ENCODE data around the gene EIF2B5. TPM values are rescaled to one million over a fixed set of nuclear protein-coding genes. Genes with fewer than 3 reads are reported as not detected.

EIF2B5 gene
- polyA plus RNA-seq, 1 donor (not counting 4 experiments of a cell fraction or from before 2014, with no cell fraction given) = 37.9 TPM

DNA sequence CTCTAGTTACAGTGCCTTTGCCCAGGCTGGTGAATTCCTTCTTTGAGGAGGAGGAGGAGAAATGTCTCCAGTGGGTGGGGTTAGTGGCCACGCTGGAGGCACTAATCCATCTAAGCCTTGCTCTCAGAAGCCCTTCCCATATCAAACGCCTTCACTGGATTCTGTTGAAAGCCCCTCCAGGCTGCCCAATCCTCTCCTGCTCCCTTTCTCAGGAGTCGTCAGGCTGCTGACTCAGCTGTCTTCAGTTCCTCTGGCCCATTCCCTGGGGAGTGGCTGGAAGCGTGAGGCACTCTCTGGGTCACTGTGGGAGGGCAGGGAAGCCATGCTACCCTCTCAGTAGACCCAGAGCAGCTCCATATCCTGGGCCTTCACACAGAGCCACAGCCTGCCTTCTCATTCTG, 42.2 kb downstream of the EIF2B5 start:
- Histone ChIP-seq H3K36me3 (ENCODE audit: control insufficient read depth in 2 of 2, extremely low read depth in 1 of 2, insufficient read depth in 2 of 2, low read length in 2 of 2) (peaks cover 46 to 51% of the 10 kb centered on the region in 2 experiments), H3K79me2 (ENCODE audit: control insufficient read depth, insufficient read depth, low read length) (peaks cover 44% of the 10 kb centered on the region), H3K9ac (ENCODE audit: control insufficient read depth, extremely low read depth, insufficient read depth, low read length) (peak overlapping the region; percentile 19), H3K4me1 (ENCODE audit: control insufficient read depth, extremely low read depth, insufficient read depth, low read length) (peaks cover 29% of the 10 kb centered on the region), H3K9me3 (ENCODE audit: control insufficient read depth, low read depth, low read length) (no peaks in the 10 kb centered on the region), H3K4me3 (ENCODE audit: control insufficient read depth in 2 of 3, extremely low read depth in 1 of 3, insufficient read depth in 2 of 3, low read depth in 1 of 3, low read length in 3 of 3) (peak overlapping the region in 2 of 3 experiments; percentile 21 to 91), H3K27ac (ENCODE audit: control insufficient read depth, insufficient read depth, low read length) (no peak overlapping the region), H3K9me1 (ENCODE audit: control insufficient read depth, extremely low read depth, insufficient read depth, low read length) (no peaks in the 10 kb centered on the region), H2AFZ (ENCODE audit: control insufficient read depth, low read length) (no peak overlapping the region), H3K27me3 (ENCODE audit: control insufficient read depth, extremely low read depth, insufficient read depth, low read length) (no peaks in the 10 kb centered on the region), H4K20me1 (ENCODE audit: control insufficient read depth, extremely low read depth, insufficient read depth, low read length) (no peaks in the 10 kb centered on the region), H3K4me2 (ENCODE audit: control insufficient read depth, extremely low read depth, insufficient read depth, low read depth, low read length) (peak overlapping the region; percentile 98)
- FAIRE-seq (no peak), DNase-seq (ENCODE audit: low read depth, low spot score) (no peak)
- TF ChIP-seq, protein P1, sequence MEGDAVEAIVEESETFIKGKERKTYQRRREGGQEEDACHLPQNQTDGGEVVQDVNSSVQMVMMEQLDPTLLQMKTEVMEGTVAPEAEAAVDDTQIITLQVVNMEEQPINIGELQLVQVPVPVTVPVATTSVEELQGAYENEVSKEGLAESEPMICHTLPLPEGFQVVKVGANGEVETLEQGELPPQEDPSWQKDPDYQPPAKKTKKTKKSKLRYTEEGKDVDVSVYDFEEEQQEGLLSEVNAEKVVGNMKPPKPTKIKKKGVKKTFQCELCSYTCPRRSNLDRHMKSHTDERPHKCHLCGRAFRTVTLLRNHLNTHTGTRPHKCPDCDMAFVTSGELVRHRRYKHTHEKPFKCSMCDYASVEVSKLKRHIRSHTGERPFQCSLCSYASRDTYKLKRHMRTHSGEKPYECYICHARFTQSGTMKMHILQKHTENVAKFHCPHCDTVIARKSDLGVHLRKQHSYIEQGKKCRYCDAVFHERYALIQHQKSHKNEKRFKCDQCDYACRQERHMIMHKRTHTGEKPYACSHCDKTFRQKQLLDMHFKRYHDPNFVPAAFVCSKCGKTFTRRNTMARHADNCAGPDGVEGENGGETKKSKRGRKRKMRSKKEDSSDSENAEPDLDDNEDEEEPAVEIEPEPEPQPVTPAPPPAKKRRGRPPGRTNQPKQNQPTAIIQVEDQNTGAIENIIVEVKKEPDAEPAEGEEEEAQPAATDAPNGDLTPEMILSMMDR (optimal IDR thresholded peaks at IDR 0.05 in 1 of 3, IDR thresholded peaks at IDR 0.05 in 1 of 3, conservative IDR thresholded peaks at IDR 0.05 in 1 of 3; ENCODE audit: extremely low read depth in 1 of 3, insufficient read depth in 2 of 3, low read length in 3 of 3) = no peak
- no peak for TF ChIP-seq EZH2 (IDR thresholded peaks at IDR 0.05; ENCODE audit: low read length)
- dilution Hi-C loops (cut with MboI; ENCODE audit: extremely low pct_ligation_motif_present, low sequenced_read_pairs) = no loop called here

DNA sequence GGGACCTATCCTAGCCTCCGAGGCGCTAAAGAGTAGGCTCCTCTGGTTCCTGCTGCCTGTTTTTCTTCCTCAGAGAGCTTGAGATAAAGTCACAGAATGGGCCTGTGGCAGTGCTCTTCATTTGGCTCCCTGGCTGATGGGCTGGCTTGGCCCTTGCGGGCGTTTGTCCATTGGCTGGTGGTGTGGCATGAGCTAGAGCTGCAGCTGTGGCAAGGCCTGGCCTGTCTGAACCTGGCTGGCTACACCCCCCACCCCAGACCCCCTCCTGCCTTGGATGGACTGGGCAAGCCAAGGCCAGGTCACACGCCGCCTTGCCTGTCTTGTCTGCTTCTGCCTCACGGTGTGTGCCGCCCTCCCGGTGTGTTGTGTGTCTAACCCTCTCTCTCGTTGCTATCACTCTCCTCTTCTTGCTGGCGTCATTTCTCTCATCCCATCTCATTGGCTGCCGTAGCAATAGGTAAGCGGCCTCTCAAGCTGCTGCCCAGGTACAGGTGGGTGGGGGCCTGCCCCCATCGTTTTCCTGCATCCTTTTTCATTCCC, 42.7 kb downstream of the EIF2B5 start:
- peaks cover 44% of the 10 kb centered on the region for H3K79me2 ChIP-seq (ENCODE audit: control insufficient read depth, insufficient read depth, low read length)
- no peak overlapping the region for H3K4me3 ChIP-seq (ENCODE audit: control insufficient read depth in 2 of 3, extremely low read depth in 1 of 3, insufficient read depth in 2 of 3, low read depth in 1 of 3, low read length in 3 of 3)
- dilution Hi-C loops (cut with MboI; ENCODE audit: extremely low pct_ligation_motif_present, low sequenced_read_pairs) = no loop called here
- H2AFZ ChIP-seq (ENCODE audit: control insufficient read depth, low read length) = no peak overlapping the region
- H3K27me3 ChIP-seq (ENCODE audit: control insufficient read depth, extremely low read depth, insufficient read depth, low read length) = no peaks in the 10 kb centered on the region
- H3K27ac ChIP-seq (ENCODE audit: control insufficient read depth, insufficient read depth, low read length) = no peak overlapping the region
- no peak overlapping the region for H3K4me2 ChIP-seq (ENCODE audit: control insufficient read depth, extremely low read depth, insufficient read depth, low read depth, low read length)
- no peak for FAIRE-seq
- H3K9ac ChIP-seq (ENCODE audit: control insufficient read depth, extremely low read depth, insufficient read depth, low read length) = no peak overlapping the region
- TF ChIP-seq, protein P1 (optimal IDR thresholded peaks at IDR 0.05 in 1 of 3, IDR thresholded peaks at IDR 0.05 in 1 of 3, conservative IDR thresholded peaks at IDR 0.05 in 1 of 3; ENCODE audit: extremely low read depth in 1 of 3, insufficient read depth in 2 of 3, low read length in 3 of 3) = no peak
- TF ChIP-seq EZH2 (IDR thresholded peaks at IDR 0.05; ENCODE audit: low read length) = no peak
- no peaks in the 10 kb centered on the region for H3K9me3 ChIP-seq (ENCODE audit: control insufficient read depth, low read depth, low read length)
- no peak for DNase-seq (ENCODE audit: low read depth, low spot score)
- no peaks in the 10 kb centered on the region for H4K20me1 ChIP-seq (ENCODE audit: control insufficient read depth, extremely low read depth, insufficient read depth, low read length)
- H3K36me3 ChIP-seq (ENCODE audit: control insufficient read depth in 2 of 2, extremely low read depth in 1 of 2, insufficient read depth in 2 of 2, low read length in 2 of 2) = peaks cover 51 to 56% of the 10 kb centered on the region in 2 experiments
- peaks cover 29% of the 10 kb centered on the region for H3K4me1 ChIP-seq (ENCODE audit: control insufficient read depth, extremely low read depth, insufficient read depth, low read length)
- H3K9me1 ChIP-seq (ENCODE audit: control insufficient read depth, extremely low read depth, insufficient read depth, low read length) = no peaks in the 10 kb centered on the region
